ENCODE measurements around the gene TTBK1. TPM values are rescaled to one million over a fixed set of nuclear protein-coding genes. Genes with fewer than 3 reads are reported as not detected.

Gene TTBK1
- total and polyA plus RNA-seq, 2 donors (not counting 1 experiment from before 2014, with no cell fraction given): 0.07 TPM; not detected in 1

DNA sequence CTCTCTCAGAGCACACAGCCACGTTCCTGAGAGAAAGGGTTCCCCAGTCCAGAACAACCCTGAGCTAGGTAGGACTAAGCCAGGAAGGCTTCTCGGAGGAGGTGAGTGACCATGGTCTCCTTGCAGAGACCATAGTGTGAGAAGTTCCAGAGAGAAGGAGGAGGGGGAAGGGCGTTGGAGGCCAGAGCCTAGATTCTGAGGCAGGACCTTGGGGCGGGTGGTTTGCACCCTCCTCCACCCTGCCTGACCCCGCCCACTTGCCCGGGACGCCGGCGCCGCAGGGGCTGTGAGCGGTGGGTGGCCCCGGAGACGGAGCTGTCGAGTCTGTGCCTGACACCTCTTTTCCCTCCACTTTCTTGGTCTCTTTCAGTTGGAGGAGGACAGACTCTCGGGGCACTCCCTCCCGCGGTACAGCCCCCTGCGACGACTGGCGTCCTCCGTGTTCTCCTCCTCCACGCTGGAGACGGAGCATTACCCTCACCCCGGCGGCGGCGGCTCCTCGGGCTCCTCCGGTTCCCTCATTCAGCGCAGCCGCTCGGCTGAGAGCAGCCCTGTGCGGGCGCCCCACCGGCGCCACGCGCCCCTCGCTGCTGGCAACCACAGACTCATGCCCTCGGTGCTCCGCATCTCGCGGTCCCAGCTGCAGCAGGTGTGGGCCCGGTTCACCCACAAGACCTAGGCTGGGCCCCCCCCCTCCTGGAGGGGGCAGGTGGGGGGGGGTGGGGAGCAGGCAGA is 26.2 kb downstream of the TTBK1 start:
- peak overlapping the region; percentile 86 for H3K4me2 ChIP-seq (replicated peaks; ENCODE audit: low read depth, low read length, poor library complexity, severe bottlenecking)
- Mint-ChIP-seq H3K27ac (peak overlapping the region; percentile 37), H3K27me3 (peaks cover 10% of the 10 kb centered on the region), H3K9me3 (ENCODE audit: insufficient read depth) (no peaks in the 10 kb centered on the region), H3K4me1 (peaks cover 44% of the 10 kb centered on the region), H3K4me3 (peak overlapping the region; percentile 80)
- no peaks in the 10 kb centered on the region for H3K36me3 ChIP-seq (replicated peaks in 1 of 2; ENCODE audit: control extremely low read depth in 1 of 2, control insufficient read depth in 1 of 2, extremely low read depth in 1 of 2, insufficient read depth in 2 of 2, low read length in 1 of 2)
- H3K79me2 ChIP-seq (ENCODE audit: control insufficient read depth, insufficient read depth, low read length): no peaks in the 10 kb centered on the region
- peak overlapping the region in 4 of 5 experiments; percentile 36 to 54 (median 48) for H3K4me3 ChIP-seq (ENCODE audit: control extremely low read depth in 1 of 5, extremely low read depth in 1 of 5, insufficient read depth in 1 of 5, low read depth in 2 of 5, low read length in 4 of 5)
- 5% methylated on average over 35 of the region's 44 CpGs for WGBS (ENCODE audit: insufficient coverage)
- peaks cover 0 to 11% (median 5%) of the 10 kb centered on the region in 4 experiments for H3K27me3 ChIP-seq (replicated peaks in 1 of 4; ENCODE audit: control extremely low read depth in 1 of 4, control insufficient read depth in 3 of 4, insufficient read depth in 4 of 4, low read length in 3 of 4)
- peaks cover 0 to 7% (median 0%) of the 10 kb centered on the region in 3 donors for H3K9me3 ChIP-seq (ENCODE audit: control extremely low read depth in 1 of 3, control insufficient read depth in 2 of 3, insufficient read depth in 1 of 3, low read length in 2 of 3)
- intact Hi-C loops (cut with micrococcal nuclease): loop anchor here (5.0 kb wide), 1 partner anchor 188 kb away; the partner anchor contains the start of gene DLK2
- CTCF ChIA-PET: interaction anchor here (0.7 to 2.7 kb wide), 7 partner anchors 11 to 238 kb away, joined by 3 to 11 read pairs (median 3); partner anchors contain the start of gene CRIP3
- no peak for TF ChIP-seq CTCF (IDR thresholded peaks at IDR 0.05)
- TF ChIP-seq EZH2 (IDR thresholded peaks at IDR 0.05; ENCODE audit: borderline replicate concordance, insufficient read depth, low read depth, low read length, poor library complexity, severe bottlenecking): no peak
- H4K20me1 ChIP-seq (ENCODE audit: control insufficient read depth, insufficient read depth, low read length, poor library complexity, severe bottlenecking): no peaks in the 10 kb centered on the region
- H3K4me1 ChIP-seq (ENCODE audit: control insufficient read depth in 2 of 2, insufficient read depth in 2 of 2, low read length in 2 of 2): peaks cover 26 to 34% of the 10 kb centered on the region in 2 donors
- ATAC-seq (ENCODE audit: low read depth) (peak; percentile 22), DNase-seq (peak; percentile 58)
- H2AFZ ChIP-seq (ENCODE audit: insufficient read depth, low read depth, low read length, poor library complexity, severe bottlenecking): peak overlapping the region; percentile 71
- H3K27ac ChIP-seq (ENCODE audit: low read length in 2 of 2): no peak overlapping the region
- H3K9ac ChIP-seq (ENCODE audit: low read length): peak overlapping the region; percentile 58
- POLR2A ChIA-PET: no interaction called here

Data from B cell (primary cell).